Gastroesophageal sphincter (tissue), 4 donors: ENCODE measurements around the gene C5orf15. TPM values are rescaled to one million over a fixed set of nuclear protein-coding genes. Genes with fewer than 3 reads are reported as not detected.
"Not testable (repeated sequence)": the region's sequence is repeated elsewhere in the genome, so short reads cannot be mapped to it uniquely, and the experiment has no call there.

Source experiments
- ATAC-seq: fragments of 150-250 bp; one replicate; pipeline ENCODE4 v1.9.1; 2016; ENCODE audit warnings: mild to moderate bottlenecking, moderate library complexity
- H3K27ac ChIP-seq, 4 donors: fragments of 200-600 bp; sonication (generic) in 3 of 4; 1 replicate in 3 of 4; 2 replicates in 1 of 4; pipeline ENCODE4 v1.5.1; 2016 to 2019
- H3K27me3 ChIP-seq: fragments of 200-600 bp; sonication (generic); one replicate; pipeline ENCODE4 v1.5.1; 2019
- H3K36me3 ChIP-seq, 2 donors: fragments of 200-600 bp; sonication (generic); one replicate each; pipeline ENCODE4 v1.5.1; 2019; ENCODE audit warnings: control low read depth in 1 of 2
- H3K4me1 ChIP-seq, 3 donors: fragments of 200-600 bp; sonication (generic); 1 replicate in 2 of 3; 2 replicates in 1 of 3; pipeline ENCODE4 v1.5.1; 2016 to 2019; ENCODE audit warnings: control low read depth in 2 of 3
- H3K4me3 ChIP-seq, 2 donors: fragments of 200-600 bp; sonication (generic); one replicate each; pipeline ENCODE4 v1.5.1; 2019; ENCODE audit warnings: mild to moderate bottlenecking in 1 of 2, moderate library complexity in 1 of 2
- H3K9me3 ChIP-seq, 3 donors: fragments of 200-600 bp; sonication (generic); one replicate each; pipeline ENCODE4 v1.5.1; 2017 to 2019; ENCODE audit warnings: control low read depth in 2 of 3
- EP300 ChIP-seq: sonication (generic); formaldehyde crosslinking; IDR thresholded peaks from one replicate; pipeline ENCODE4 v1.6.1; 2017; ENCODE audit warnings: antibody characterized with exemption, mild to moderate bottlenecking
- POLR2A ChIP-seq, 2 donors: fragments of 450-650 bp; IDR thresholded peaks; one replicate each; pipeline ENCODE4 v1.6.1; 2017; ENCODE audit warnings: antibody characterized with exemption in 2 of 2, mild to moderate bottlenecking in 2 of 2, moderate library complexity in 1 of 2
- POLR2AphosphoS5 ChIP-seq: sonication (generic); formaldehyde crosslinking; IDR thresholded peaks from one replicate; pipeline ENCODE4 v1.6.1; 2017; ENCODE audit warnings: antibody characterized with exemption
- WGBS, 2 donors: methylation state at CpG; one replicate each; pipeline ENCODE4 v1.1.5; 2018; ENCODE audit warnings: low coverage in 1 of 2; 5-methylcytosine and 5-hydroxymethylcytosine counted together
- total RNA-seq, 4 donors: library from RNA; depleted of rRNA; stranded (reverse); fragments of >200 nt; gene quantifications; one replicate each; pipeline ENCODE4 v1.1.0, GENCODE V29; 2016
- TF ChIP-seq, protein P1 (sequence below), 4 experiments: fragments of 200-600 bp in 2 of 4; fragments of 450-650 bp in 2 of 4; sonication (generic) in 1 of 4; IDR thresholded peaks; one replicate each; pipeline ENCODE4 v1.5.1; 2017 to 2019; ENCODE audit warnings: antibody characterized with exemption in 4 of 4, mild to moderate bottlenecking in 2 of 4, moderate library complexity in 2 of 4

C5orf15 gene
- total RNA-seq, 4 donors from 2014 or later, result 22.2 to 38.0 (median 23.2) TPM

DNA sequence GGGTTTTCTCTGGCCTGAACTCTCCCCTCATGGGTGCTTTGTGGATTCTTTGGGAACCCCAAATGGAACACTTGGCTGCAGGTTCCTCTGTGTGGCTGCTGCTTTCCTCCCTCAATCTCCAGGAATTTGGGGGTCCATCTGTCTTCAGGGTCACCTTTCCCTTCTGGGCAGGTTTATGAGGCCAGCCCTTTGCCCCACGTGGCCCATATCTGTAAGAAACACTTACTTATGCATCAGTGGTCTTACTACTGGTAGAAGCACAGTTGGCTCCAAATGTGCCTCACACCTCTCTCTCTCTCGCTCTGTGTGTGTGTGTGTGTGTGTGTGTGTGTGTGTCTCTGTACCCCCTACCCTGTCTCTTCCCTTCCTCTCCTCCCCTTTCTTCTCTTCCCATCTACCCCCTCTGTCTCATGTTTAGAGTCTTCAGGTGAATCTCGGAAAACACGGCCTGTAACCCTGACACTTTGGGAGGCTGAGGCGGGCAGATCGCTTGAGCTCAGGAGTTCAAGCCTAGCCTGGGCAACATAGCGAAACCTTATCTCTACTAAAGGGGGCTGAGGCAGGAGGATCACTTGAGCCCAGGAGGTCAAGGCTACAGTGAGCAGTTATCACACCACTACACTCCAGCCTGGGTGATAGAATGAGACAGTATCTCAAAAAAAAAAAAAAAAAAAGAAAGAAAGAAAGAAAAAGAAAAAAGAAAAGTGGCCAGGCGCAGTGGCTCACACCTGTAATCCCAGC is 26.8 kb downstream of the C5orf15 start:
- 60 to 84% methylated on average over 1 to 2 of the region's 8 CpGs for WGBS, 2 donors
- no peaks in the 10 kb centered on the region for H3K9me3 ChIP-seq

DNA sequence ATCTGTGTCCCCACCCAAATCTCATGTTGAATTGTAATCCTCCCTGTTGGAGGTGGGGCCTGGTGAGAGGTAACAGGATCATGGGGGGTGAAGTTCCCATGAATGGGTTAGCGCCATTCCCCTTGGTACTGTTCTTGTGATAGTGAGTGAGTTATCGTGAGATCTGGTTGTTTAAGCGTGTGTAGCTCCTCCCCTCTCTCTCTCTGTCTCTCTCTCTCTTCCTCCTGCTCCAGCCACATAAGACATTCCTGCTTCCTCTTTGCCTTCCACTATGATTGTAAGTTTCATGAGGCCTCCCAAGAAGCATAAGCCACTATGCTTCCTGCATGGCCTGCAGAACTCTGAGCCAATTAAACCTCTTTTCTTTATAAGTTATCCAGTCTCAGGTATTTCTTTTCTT is 28.8 kb downstream of the C5orf15 start:
- no peaks in the 10 kb centered on the region for H3K36me3 ChIP-seq
- H3K4me1 ChIP-seq, result no peaks in the 10 kb centered on the region
- H3K27me3 ChIP-seq, result peaks cover 5% of the 10 kb centered on the region
- H3K9me3 ChIP-seq, result no peaks in the 10 kb centered on the region
- ATAC-seq, result no peak
- no peak for TF ChIP-seq EP300
- TF ChIP-seq POLR2AphosphoS5, result no peak
- TF ChIP-seq, protein P1, sequence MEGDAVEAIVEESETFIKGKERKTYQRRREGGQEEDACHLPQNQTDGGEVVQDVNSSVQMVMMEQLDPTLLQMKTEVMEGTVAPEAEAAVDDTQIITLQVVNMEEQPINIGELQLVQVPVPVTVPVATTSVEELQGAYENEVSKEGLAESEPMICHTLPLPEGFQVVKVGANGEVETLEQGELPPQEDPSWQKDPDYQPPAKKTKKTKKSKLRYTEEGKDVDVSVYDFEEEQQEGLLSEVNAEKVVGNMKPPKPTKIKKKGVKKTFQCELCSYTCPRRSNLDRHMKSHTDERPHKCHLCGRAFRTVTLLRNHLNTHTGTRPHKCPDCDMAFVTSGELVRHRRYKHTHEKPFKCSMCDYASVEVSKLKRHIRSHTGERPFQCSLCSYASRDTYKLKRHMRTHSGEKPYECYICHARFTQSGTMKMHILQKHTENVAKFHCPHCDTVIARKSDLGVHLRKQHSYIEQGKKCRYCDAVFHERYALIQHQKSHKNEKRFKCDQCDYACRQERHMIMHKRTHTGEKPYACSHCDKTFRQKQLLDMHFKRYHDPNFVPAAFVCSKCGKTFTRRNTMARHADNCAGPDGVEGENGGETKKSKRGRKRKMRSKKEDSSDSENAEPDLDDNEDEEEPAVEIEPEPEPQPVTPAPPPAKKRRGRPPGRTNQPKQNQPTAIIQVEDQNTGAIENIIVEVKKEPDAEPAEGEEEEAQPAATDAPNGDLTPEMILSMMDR (IDR thresholded peaks at IDR 0.05), result no peak
- no peak for TF ChIP-seq POLR2A (IDR thresholded peaks at IDR 0.05)
- WGBS, 2 donors, result 83 to 97% methylated on average over 3 of the region's 3 CpGs
- H3K27ac ChIP-seq, result no peak overlapping the region
- H3K4me3 ChIP-seq, result no peak overlapping the region

More for the DNA sequence above, 26.8 kb downstream of the C5orf15 start:
- no peak overlapping the region for H3K4me3 ChIP-seq
- no peak overlapping the region for H3K27ac ChIP-seq
- ATAC-seq, result no peak
- TF ChIP-seq EP300 (no peak), POLR2A (IDR thresholded peaks at IDR 0.05) (no peak), POLR2AphosphoS5 (no peak)
- TF ChIP-seq, protein P1 (IDR thresholded peaks at IDR 0.05), result no peak
- H3K27me3 ChIP-seq, result peaks cover 5% of the 10 kb centered on the region
- no peaks in the 10 kb centered on the region for H3K36me3 ChIP-seq
- H3K4me1 ChIP-seq, result peaks cover 0 to under 1% (median 0%) of the 10 kb centered on the region in 3 donors

DNA sequence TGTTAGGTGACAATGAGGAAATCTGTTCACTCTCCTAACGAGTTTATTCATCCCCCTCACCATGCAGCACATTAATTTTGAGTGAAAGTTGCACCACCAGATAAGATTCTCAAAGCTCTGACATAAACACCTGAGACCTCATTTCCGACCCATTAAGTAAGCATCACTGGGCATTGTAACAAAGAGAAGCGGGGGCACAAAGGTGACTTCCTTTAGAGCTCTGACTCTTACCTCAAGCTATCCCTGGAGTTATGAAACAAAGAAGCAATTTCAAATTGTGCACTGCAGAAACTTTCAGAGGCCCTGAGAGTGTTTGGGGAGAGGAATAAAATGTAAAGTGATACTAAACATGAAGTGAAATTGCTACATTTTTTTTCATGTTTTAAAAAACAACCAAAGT is 29.5 kb downstream of the C5orf15 start:
- H3K9me3 ChIP-seq, result no peaks in the 10 kb centered on the region
- no peak overlapping the region for H3K27ac ChIP-seq
- no peak for ATAC-seq
- 68 to 83% methylated on average over 3 of the region's 3 CpGs for WGBS, 2 donors
- TF ChIP-seq POLR2A (IDR thresholded peaks at IDR 0.05) (no peak), EP300 (no peak), POLR2AphosphoS5 (no peak)
- TF ChIP-seq, protein P1 (IDR thresholded peaks at IDR 0.05), result no peak
- no peaks in the 10 kb centered on the region for H3K4me1 ChIP-seq
- peaks cover 5% of the 10 kb centered on the region for H3K27me3 ChIP-seq
- no peaks in the 10 kb centered on the region for H3K36me3 ChIP-seq
- H3K4me3 ChIP-seq, result no peak overlapping the region

DNA sequence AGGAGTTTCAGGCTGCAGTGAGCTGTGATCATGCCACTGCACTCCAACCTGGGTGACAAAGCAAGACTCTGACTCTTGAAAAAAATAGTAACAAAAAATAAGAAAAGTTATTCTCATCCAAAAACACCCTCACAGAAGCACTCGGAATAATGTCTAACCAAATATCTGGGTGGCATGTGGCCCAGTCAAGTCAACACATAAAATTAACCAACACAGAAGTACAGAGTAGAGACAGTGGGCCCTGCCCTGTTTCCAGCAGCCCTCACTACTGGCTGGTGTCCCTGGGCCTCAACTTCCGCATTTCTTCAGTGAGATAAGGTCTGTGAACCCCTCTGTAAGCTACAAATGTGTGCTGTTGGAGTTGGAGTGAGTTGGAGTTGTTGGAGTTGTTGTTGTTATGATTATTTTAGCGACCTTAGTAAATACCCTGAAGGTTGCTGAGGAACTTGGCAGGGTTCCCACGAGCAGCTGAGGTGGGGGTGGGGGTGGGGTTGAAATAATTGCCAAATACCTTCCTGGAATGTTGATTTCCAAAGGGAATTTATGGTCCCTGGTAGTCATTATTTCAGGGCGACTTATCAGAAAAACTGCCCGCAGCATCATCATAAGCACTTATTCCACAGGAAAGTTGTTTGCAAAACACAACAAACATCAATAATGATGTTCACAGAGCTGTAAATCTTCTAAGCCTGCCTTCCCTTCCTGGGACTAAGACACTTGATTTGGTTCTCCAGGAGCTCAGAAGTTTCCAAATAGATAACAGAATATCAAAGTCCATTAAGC is 30.2 kb downstream of the C5orf15 start:
- no peak for ATAC-seq
- Histone ChIP-seq H3K27ac (no peak overlapping the region), H3K9me3 (no peaks in the 10 kb centered on the region), H3K4me1 (peaks cover 0 to 5% (median 0%) of the 10 kb centered on the region in 3 donors), H3K4me3 (no peak overlapping the region), H3K27me3 (peaks cover 5% of the 10 kb centered on the region), H3K36me3 (no peaks in the 10 kb centered on the region)
- 53 to 82% methylated on average over 3 to 4 of the region's 6 CpGs for WGBS, 2 donors
- TF ChIP-seq, protein P1 (IDR thresholded peaks at IDR 0.05), result no peak
- TF ChIP-seq EP300 (no peak), POLR2A (IDR thresholded peaks at IDR 0.05) (no peak), POLR2AphosphoS5 (no peak)

DNA sequence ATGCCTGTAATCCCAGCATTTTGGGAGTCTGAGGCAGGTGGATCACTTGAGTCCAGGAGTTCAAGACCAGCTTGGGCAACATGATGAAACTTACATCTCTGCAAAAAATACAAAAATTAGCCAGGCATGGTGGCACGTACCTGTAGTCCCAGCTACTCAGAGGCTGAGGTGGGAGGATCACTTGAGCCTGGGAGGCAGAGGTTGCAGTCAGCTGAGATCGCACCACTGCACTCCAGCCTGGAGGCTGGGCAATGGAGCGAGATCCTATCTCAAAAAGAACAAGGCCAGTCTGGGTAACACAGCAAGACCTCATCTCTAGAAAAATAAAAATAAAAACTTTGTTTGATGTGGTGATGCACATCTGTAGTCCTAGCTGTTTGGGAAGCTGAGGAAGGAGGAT is 30.8 kb downstream of the C5orf15 start:
- H3K4me3 ChIP-seq, ATAC-seq, H3K9me3 ChIP-seq, H3K36me3 ChIP-seq, H3K4me1 ChIP-seq, H3K27me3 ChIP-seq, H3K27ac ChIP-seq: not testable (repeated sequence)
- WGBS, 2 donors, result 82% methylated on average over 3 of the region's 3 CpGs; no CpG with 5 or more reads in 1 of the 2 donors
